OCI-M1 (cell line): ENCODE results near the gene SLC6A16.

ENCODE experiments used
- DNase-seq: peaks from one replicate; lab custom pipeline; 2025; lab: John Stamatoyannopoulos, UW

Gene SLC6A16

DNA sequence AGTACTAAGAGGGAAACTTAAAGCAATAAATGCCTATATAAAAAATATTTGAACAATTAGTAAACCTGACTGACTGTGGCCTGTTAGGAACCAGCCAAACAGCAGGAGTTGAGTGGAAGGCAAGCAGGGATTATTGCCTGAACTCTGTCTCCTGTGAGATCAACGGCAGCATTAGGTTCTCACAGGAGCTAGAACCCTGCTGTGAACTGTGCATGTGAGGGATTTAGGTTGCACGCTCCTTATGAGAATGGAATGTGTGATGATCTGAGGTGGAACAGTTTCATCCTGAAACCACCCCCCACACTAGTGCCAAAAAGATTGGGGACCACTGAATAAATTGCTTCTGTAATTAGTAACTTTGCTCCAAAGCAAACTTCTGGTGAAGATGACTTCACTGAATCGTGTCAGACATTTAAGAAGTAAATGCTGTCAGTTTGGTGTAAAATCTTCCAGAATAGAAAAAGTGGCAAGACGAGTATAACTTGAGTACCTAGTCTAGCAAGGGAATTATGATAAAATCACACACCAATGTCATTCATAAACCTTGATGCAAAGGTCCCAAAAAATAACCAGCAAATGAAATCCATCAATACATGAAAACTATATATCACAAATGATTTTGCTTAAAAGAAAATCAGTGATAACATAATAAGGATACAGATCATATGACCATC, 53.8 kb downstream of the SLC6A16 start:
- no peak for DNase-seq

DNA sequence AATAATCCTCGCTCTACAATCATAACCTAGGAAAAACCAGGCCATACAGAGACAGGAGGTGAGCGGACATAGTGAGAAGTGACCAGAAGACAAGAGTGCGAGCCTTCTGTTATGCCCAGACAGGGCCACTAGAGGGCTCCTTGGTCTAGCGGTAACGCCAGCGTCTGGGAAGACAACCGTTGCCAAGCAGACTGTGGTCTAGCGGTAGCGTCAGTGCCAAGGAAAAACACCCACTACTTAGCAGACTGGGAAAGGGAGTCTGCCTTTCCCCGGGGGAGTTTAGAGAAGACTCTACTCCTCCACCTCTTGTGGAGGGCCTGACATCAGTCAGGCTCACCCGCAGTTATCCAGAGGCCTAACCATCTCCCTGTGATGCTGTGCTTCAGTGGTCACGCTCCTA, 58.6 kb downstream of the SLC6A16 start:
- peak; percentile 66 for DNase-seq

- no peak for DNase-seq
Measured at GRCh38 chr19:49264258-49264657, 60.7 kb downstream of the SLC6A16 start.

DNA sequence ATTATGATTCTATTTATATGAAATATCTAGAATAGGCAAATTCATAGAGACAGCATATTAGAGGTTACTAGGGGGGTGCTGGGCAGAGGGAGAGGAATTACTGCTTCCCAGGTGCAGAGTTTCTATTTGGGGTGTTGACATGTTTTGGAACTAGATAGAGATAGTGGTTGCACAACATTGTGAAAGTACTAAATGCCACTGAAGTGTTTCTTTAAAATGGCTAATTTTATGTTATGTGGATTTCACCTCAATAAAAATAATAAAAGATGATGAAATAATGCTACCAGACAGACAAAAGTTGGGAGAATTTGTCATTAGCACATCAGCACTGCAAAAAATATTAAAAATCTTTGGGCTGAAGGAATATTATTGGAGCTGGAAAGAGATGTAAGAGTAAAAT, 63.4 kb downstream of the SLC6A16 start:
- DNase-seq: no peak

DNA sequence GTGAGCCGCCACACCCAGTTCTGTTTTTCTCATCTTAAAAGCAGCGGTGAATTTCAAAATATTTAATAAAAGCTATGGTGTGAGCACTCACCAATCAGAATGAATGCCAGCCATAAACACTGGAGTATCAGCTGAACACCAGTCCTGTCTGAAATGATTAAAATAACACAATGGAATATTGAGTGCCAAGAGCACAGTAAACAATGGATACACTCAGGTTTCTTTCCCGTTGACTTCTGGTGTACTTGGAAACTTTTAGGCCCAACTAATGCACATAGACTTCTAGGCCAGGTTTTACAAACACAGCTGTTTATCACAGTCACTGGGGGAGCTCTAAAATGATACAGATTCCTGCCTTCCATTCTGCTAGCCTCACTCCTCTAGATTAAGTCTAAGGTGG, 68.3 kb downstream of the SLC6A16 start:
- no peak for DNase-seq

DNA sequence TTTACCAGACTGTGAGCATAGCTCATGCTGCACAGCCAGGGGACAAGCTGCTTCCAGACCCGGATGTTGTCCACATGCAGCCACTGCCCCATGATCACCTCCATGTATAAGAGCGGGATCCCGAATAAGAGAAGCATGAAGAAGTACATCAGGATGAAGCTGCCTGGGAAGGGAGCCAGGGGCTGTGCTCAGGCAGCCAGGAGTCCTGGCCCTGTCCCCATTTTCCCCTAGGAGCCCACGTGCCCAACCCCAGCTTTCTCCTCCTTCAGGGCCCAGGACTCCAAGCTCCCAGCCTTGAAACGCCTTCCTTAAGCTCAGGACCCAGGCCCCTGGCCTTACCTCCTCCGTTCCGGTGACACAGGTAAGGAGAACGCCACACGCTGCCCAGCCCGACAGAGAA, 69.3 kb downstream of the SLC6A16 start:
- no peak for DNase-seq

- DNase-seq: no peak
Measured at GRCh38 chr19:49249933-49250332, 75.1 kb downstream of the SLC6A16 start.

GRCh38 chr19:49247676-49248075, 77.3 kb downstream of the SLC6A16 start:
- DNase-seq: no peak

GRCh38 chr19:49244256-49244655, 80.7 kb downstream of the SLC6A16 start:
- no peak for DNase-seq

DNA sequence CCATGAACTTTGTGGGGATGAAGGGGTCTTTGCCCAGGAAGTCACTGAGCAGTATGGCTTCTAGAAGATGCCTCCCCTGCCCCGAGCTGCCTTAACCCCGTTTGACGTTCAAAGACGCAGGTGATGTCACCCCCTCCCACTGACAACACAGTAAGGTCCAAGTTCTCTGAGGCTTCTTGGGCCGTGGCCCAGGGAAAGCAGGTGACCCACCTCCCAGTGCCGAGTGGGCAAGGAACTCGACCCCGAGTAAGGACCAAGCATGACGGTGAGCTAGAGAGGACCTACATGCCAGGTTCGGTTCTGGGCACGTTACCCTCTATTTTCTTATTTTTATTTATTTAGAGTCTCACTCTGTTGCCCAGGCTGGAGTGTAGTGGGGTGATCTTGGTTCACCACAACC, 81.3 kb downstream of the SLC6A16 start:
- DNase-seq: no peak

- DNase-seq: no peak
Measured at GRCh38 chr19:49243129-49243528, 81.9 kb downstream of the SLC6A16 start.

GRCh38 chr19:49241769-49242168, 83.2 kb downstream of the SLC6A16 start:
- DNase-seq: no peak
